Left colon (tissue), 2 donors: ENCODE results near the gene AUTS2. TPM values are rescaled to one million over a fixed set of nuclear protein-coding genes. Genes with fewer than 3 reads are reported as not detected.

Experiments
- ATAC-seq: fragments of 200-7000 bp; cut with Tn5 transposase; one replicate; pipeline ENCODE4 v1.9.1; 2020; ENCODE audit warnings: mild to moderate bottlenecking, moderate library complexity
- DNase-seq, 2 donors: peaks; one replicate each; pipeline ENCODE4 v3.0.0-alpha.2; 2020
- intact Hi-C, 2 donors: fragments of 100-400 bp; cut with DNase I in 1 of 2; cut with micrococcal nuclease in 1 of 2; formaldehyde crosslinking; loops; one replicate each; pipeline versions ENCODE4 v1.11.2 to v1.14.0; 2022; cut with DNase I, micrococcal nuclease
- total RNA-seq, 2 donors: library from RNA; stranded (reverse); fragmentation: NEBNext Ultra II Directional; extraction: Animal tissue kit (Norgen Biotek cat#: 25700); gene quantifications; one replicate each; pipeline ENCODE4 v1.2.1, GENCODE V29; 2021
- donor health status: DM: no; HTN: no; CAD: no.
- donor health status: DM: yes; HTN: yes; CAD: no.

Gene AUTS2
- total RNA-seq, 2 donors from 2014 or later: 43.3 to 44.2 TPM

DNA sequence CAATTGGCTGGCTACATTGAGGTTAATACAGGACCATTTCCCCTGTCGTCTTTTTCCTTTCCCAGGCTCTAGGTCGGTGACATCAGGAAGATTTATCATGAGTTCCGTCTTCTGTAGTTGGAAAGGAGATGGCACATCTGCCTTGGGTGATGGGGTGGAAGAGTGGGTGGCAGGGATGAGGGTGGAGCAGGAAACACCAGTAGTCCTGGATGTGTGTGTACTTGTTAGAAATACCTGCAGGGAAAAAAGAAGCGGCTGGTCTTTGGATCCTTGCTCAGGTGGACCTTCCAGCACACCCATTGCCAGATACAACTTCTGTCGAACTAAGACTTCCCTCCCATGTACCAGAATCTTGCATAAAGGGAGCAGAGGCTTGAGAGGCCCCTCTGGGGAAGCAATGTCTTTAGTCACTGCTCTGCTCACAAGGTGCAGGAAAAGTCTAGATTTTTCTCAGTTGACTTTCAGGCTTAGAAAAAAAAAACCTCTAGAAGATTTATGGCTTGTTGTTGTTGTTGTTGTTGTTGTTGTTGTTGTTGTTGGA lies 1016.9 kb downstream of the AUTS2 start:
- DNase-seq (no peak), ATAC-seq (no peak)
- intact Hi-C loops: no loop called here

GRCh38 chr7:70616211-70616610 lies 1017.9 kb downstream of the AUTS2 start:
- DNase-seq: no peak
- intact Hi-C loops: no loop called here
- no peak for ATAC-seq

GRCh38 chr7:70616821-70617220 lies 1018.5 kb downstream of the AUTS2 start:
- ATAC-seq (no peak), DNase-seq (no peak)
- intact Hi-C loops: no loop called here

DNA sequence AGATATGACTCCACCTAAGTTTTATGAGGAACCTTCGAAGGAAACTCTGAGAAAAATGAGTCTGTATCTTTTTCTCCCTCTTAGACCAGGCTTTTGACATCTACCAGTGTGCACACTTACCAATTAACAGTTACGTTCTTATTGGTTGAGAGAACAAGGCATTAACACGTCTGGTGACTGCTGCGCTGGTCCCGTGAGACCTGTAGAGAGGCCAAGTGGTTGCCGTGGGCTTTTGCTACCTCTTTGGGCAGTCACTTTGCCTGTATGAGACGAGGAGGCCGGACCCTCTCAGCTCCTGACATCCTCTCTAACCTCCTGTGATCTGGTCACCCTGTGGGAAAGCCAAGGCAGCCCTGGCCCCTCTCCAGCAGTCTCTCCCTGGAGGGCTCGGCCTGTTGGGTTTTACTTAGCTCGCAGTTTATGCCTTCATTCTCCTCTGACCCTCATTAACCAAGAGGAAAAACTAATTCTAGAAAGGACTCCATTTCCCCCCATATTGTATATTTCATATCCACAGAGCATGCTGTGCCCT lies 1019.8 kb downstream of the AUTS2 start:
- DNase-seq: no peak
- intact Hi-C loops: no loop called here
- ATAC-seq: no peak

DNA sequence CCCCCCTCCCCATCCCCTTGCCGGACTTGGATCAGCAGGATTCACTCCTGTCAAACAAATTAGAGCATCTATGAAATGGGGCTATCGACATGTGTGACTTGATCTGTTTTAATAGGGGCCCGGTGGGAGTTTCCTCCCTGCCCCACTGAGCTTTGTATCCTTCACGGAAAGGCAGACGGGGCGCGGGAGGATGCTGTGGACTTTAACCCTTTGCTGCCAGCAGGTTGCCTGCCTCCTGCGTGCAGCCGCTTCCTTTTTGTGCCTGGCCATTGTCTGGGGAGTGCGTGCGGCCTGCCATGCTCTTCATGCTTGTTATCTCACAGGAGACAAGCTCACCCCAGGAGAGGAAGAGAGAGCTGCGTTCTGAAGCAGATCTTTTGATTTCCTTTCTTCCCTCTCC lies 1020.9 kb downstream of the AUTS2 start:
- DNase-seq: peak in 1 of 2 donors; percentile 33
- intact Hi-C loops: no loop called here
- peak; percentile 75 for ATAC-seq

- no peak for ATAC-seq
- intact Hi-C loops: no loop called here
Observed at GRCh38 chr7:70619659-70620058, 1021.4 kb downstream of the AUTS2 start.

DNA sequence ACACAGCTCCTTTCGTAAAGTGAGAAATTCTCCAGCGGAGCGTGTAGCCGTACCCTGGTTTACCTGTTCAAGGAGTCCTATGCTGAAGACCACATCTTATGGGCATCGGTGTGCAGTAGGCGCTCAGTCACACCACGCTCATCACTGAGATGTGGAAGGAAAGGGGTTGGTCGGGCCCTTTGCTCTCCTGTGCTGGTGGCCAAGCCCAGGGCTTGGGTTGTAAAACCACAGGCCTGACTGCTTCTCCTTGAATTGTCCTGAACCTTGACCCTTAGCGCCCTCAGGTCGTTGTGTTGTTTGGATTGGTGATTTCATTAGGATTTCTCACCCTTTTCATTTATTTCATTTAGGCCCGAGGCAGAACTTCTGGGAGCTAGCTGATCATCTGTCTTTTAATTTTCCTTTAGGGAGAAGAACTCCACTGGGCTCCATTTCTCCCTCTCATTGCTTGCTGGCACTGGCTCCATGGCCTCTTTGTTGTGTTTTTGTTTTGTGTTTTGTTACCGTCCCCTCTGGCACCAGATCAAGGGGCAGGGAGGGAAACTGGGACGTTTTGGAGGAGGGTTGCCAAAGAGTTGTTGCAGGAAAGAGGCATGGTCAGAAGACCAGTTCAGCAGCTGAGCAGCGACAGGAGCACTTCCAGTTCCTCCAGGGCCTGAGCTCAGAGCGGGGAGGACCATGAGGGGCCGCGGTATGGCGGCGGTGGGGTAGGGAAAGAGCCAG lies 1022.2 kb downstream of the AUTS2 start:
- no peak for DNase-seq
- ATAC-seq: peak; percentile 72
- intact Hi-C loops: no loop called here

More at GRCh38 chr7:70619659-70620058, 1021.4 kb downstream of the AUTS2 start:
- DNase-seq: no peak

DNA sequence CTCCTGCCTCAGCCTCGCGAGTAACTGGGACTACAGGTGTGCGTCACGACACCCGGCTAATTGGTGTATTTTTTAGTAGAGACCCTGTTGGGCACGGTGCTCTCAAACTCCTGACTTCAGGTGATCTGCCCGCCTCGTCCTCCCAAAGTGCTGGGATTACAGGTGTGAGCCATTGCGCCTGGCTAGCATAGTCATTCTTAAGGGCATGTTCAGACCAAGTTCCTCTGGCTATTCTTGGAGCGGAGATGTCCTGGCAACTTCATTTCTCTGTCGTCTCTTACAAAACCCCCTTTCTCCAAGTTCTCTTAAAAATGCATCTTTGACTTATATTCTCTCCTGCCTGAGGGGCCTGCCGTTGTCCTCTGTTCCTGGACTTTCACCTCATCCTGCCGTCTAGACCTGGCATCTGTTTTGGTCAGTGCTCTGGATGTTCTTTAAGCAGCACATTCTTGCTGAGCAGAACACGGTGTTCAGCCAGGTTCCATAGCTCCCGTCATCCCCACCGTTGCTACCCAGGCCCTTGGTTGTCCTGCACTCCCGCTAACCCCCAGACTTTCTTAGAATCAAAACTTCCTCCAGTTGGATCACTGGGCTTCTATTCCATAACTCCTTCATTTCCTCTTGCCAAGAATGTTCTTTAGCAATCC lies 1023.8 kb downstream of the AUTS2 start:
- intact Hi-C loops: no loop called here
- ATAC-seq (no peak), DNase-seq (no peak)

DNA sequence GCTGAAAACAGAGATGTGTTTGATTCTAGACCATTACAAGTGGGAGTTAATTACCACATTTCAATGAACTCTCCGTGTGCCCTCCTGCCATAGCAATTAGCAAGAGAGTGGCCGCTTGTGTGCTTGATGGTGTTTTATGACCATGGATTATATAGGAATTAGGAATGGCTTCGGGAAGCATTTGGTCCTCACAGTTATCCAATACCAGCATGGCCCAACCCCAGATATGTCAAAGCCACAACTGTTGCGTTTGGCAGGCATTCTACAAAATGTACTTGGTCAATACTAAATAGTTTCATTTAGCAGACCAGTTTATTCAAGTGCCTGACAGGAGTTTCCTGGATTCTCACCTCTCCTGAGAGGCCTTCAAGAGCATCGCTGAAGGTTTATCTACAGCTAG lies 1024.7 kb downstream of the AUTS2 start:
- ATAC-seq (no peak), DNase-seq (no peak)
- intact Hi-C loops: no loop called here

DNA sequence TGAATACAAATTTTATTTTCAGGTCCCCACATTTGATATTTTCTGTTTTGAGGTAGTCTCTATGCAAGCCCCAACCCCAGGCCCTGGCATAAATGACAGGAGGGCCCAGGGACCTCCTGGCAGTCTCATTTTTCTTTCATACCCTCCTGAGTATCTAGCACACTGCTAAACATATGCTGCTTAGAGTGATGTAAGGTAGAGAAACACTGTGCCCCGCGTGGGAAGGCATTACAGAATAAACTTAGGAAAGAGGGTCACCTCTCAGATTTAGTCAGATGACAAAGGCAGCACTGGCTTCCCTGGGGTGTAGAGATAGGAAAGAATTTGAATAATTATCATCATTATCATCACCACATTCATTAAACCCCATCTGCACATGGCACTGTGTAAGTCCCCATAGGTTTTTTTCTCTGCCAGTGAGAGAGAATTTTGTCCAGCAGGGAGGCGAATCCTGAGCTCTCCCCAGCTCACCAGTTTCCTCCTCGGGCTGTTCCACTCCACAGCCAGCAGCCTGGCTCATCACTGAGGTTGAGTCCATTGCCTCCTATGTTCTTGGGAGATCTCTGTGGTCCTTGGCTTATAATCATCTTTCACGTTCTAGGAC lies 1026.3 kb downstream of the AUTS2 start:
- no peak for DNase-seq
- intact Hi-C loops: no loop called here
- no peak for ATAC-seq

GRCh38 chr7:70627461-70627860 lies 1029.2 kb downstream of the AUTS2 start:
- ATAC-seq (no peak), DNase-seq (no peak)
- intact Hi-C loops: no loop called here

- DNase-seq (no peak), ATAC-seq (no peak)
- intact Hi-C loops: no loop called here
Observed at GRCh38 chr7:70630440-70630817, 1032.2 kb downstream of the AUTS2 start.

GRCh38 chr7:70630818-70631457 lies 1032.7 kb downstream of the AUTS2 start:
- ATAC-seq (no peak), DNase-seq (no peak)
- intact Hi-C loops: no loop called here

GRCh38 chr7:70631718-70632117 lies 1033.4 kb downstream of the AUTS2 start:
- DNase-seq: no peak
- intact Hi-C loops: no loop called here
- no peak for ATAC-seq

- intact Hi-C loops: no loop called here
- no peak for DNase-seq
- no peak for ATAC-seq
Observed at GRCh38 chr7:70632400-70632799, 1034.1 kb downstream of the AUTS2 start.

- DNase-seq (no peak), ATAC-seq (no peak)
- intact Hi-C loops: no loop called here
Observed at GRCh38 chr7:70634071-70634470, 1035.8 kb downstream of the AUTS2 start.

DNA sequence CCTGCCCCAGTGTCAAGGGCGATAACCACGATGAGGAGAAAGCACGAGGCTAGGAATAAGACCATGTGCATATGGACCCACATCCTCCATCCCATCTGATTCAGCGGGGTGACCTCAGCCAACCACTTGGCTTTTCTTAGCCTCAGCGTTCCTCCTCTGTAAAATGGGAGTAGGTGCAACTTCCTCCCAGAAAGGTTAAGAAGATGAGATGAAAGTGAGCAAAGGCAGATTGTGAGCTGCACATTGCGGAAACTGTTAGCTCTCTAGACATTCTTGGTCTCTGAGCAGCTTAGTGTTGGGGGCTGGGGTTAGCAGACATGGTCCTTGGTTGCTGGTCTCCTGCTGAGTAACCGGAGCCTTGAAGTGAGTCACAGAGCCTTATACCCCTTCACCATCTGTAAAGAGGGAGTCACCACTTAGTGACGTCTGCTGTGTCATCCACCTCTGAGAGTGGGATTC lies 1036.4 kb downstream of the AUTS2 start:
- ATAC-seq (no peak), DNase-seq (no peak)
- intact Hi-C loops: no loop called here

- no peak for ATAC-seq
- intact Hi-C loops: no loop called here
- no peak for DNase-seq
Observed at GRCh38 chr7:70635633-70636032, 1037.4 kb downstream of the AUTS2 start.

GRCh38 chr7:70636169-70636568 lies 1037.9 kb downstream of the AUTS2 start:
- no peak for ATAC-seq
- intact Hi-C loops: no loop called here

More at GRCh38 chr7:70636169-70636568, 1037.9 kb downstream of the AUTS2 start:
- no peak for DNase-seq
